PFSK-1 (cell line): ENCODE measurements around the gene CD33.

Experiments used
- FOXP2 ChIP-seq: optimal IDR thresholded peaks from 2 replicates; pipeline ENCODE3; 2011; ENCODE audit warnings: borderline replicate concordance, control low read depth, inconsistent platforms; ENCODE audit not compliant: insufficient read depth; ENCODE audit errors: extremely low read length, extremely low read depth
- POLR2AphosphoS5 ChIP-seq: IDR thresholded peaks from 2 replicates; pipeline ENCODE4 v1.6.1; 2012; ENCODE audit warnings: low read depth, mild to moderate bottlenecking, control low read depth, low read length, moderate library complexity
- REST ChIP-seq, 2 experiments: IDR thresholded peaks; 2 replicates each; pipeline versions ENCODE4 v1.6.1 to v1.8.0; 2011 to 2012; ENCODE audit warnings: low read depth in 2 of 2, low read length in 2 of 2, control low read depth in 1 of 2, inconsistent platforms in 1 of 2, mild to moderate bottlenecking in 1 of 2, moderate library complexity in 1 of 2; ENCODE audit not compliant: insufficient read depth in 1 of 2
- SIN3A ChIP-seq: IDR thresholded peaks from 2 replicates; pipeline ENCODE4 v1.6.1; 2012; ENCODE audit warnings: mild to moderate bottlenecking, low read length, moderate library complexity, borderline replicate concordance; ENCODE audit not compliant: insufficient read depth
- TAF1 ChIP-seq: IDR thresholded peaks from 2 replicates; pipeline ENCODE4 v1.6.1; 2012; ENCODE audit warnings: low read length, control low read depth, borderline replicate concordance; ENCODE audit not compliant: insufficient read depth

Gene CD33

GRCh38 chr19:51259348-51260245, 34.7 kb downstream of the CD33 start:
- TF ChIP-seq TAF1: no peak
- TF ChIP-seq SIN3A: no peak
- no peak for TF ChIP-seq REST (IDR thresholded peaks at IDR 0.05; ENCODE audit: insufficient read depth in 1 of 2, low read depth in 2 of 2, low read length in 2 of 2)
- no peak for TF ChIP-seq POLR2AphosphoS5
- TF ChIP-seq FOXP2: no peak

- TF ChIP-seq TAF1: no peak
- TF ChIP-seq SIN3A: no peak
- TF ChIP-seq REST (IDR thresholded peaks at IDR 0.05; ENCODE audit: insufficient read depth in 1 of 2, low read depth in 2 of 2, low read length in 2 of 2): no peak
- no peak for TF ChIP-seq POLR2AphosphoS5
- no peak for TF ChIP-seq FOXP2
Observed at GRCh38 chr19:51263808-51264207, 38.9 kb downstream of the CD33 start.

- no peak for TF ChIP-seq SIN3A
- no peak for TF ChIP-seq FOXP2
- TF ChIP-seq TAF1: no peak
- TF ChIP-seq POLR2AphosphoS5: no peak
- no peak for TF ChIP-seq REST (IDR thresholded peaks at IDR 0.05; ENCODE audit: insufficient read depth in 1 of 2, low read depth in 2 of 2, low read length in 2 of 2)
Observed at GRCh38 chr19:51271067-51271466, 46.2 kb downstream of the CD33 start.

- TF ChIP-seq REST (IDR thresholded peaks at IDR 0.05; ENCODE audit: insufficient read depth in 1 of 2, low read depth in 2 of 2, low read length in 2 of 2): no peak
- TF ChIP-seq TAF1: no peak
- no peak for TF ChIP-seq POLR2AphosphoS5
- no peak for TF ChIP-seq FOXP2
- no peak for TF ChIP-seq SIN3A
Observed at GRCh38 chr19:51272183-51272810, 47.4 kb downstream of the CD33 start.
